ENCODE results near the gene HEPH. TPM values are rescaled to one million over a fixed set of nuclear protein-coding genes. Genes with fewer than 3 reads are reported as not detected.

HEPH gene
- total and polyA plus RNA-seq, 2 experiments from 2014 or later = 10.1 to 64.7 TPM

DNA sequence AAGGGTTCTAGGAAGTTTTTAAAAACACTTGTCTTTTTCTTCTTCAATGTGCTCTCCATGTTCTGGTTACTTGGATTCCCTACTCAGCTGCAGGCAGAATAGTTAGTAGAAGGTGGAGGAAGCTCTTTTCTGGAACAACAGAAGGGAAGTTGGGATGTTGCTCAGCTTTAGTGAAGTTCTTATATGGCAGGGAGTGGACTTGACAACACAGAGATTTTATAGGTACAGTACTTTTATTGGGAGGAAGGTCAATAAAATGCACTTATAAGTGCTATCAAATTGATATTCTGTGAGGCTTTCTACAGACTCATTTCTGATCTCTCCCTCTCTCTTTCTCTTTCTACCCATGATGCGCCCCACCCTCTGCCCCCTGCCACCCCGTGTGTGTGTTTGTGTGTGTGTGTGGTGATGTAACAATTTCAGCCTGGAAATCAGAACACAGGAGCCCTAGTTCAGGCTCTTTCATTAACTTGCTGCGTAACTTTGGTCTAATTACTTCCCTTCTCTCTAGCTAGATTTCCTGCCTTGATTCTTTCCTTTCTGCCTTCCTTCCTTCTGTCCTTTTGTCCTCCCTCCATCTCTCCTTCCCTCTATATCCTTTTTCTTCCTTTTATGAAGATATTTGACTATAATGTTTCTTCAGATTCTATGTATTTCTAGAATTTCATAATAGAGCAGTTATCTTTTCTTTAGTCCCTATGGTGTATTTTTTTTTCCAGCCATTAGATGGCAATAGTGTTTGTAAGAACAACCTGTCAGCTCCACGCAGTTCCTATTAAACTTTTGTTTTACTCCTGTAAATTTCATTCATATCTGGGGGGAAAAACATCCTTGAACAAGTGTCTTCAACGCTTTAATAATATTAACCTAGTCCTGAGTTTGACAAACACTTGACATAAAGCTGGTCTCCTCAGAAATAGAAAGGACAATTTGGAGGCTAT lies 37.1 kb downstream of the HEPH start:
- Histone ChIP-seq H3K4me2 (no peak overlapping the region), H2AFZ (no peak overlapping the region), H3K79me2 (replicated peaks; ENCODE audit: insufficient read depth) (no peaks in the 10 kb centered on the region), H3K27ac (ENCODE audit: low read depth) (no peak overlapping the region), H3K9me2 (ENCODE audit: insufficient read depth) (no peaks in the 10 kb centered on the region), H3K4me3 (no peak overlapping the region), H4K20me1 (replicated peaks; ENCODE audit: insufficient read depth) (no peaks in the 10 kb centered on the region), H3F3A (replicated peaks; ENCODE audit: low read depth) (no peaks in the 10 kb centered on the region), H3K27me3 (ENCODE audit: insufficient read depth) (no peaks in the 10 kb centered on the region), H3K36me3 (ENCODE audit: insufficient read depth) (no peaks in the 10 kb centered on the region), H3K4me1 (ENCODE audit: insufficient read depth) (no peaks in the 10 kb centered on the region)
- DNase-seq (ENCODE audit: low spot score) (peak; percentile 5), ATAC-seq (no peak)
- peaks cover 7% of the 10 kb centered on the region; the same call in 2 of the 3 replicates for H3K4me1 Mint-ChIP-seq
- H3K36me3 Mint-ChIP-seq (ENCODE audit: low read depth) = peaks cover 34% of the 10 kb centered on the region
- no peak overlapping the region for H3K4me3 Mint-ChIP-seq
- TF ChIP-seq ZNF331 (CRISPR knock-in tag; IDR thresholded peaks at IDR 0.05; ENCODE audit: low read depth) = no peak
- TF ChIP-seq, protein P1, sequence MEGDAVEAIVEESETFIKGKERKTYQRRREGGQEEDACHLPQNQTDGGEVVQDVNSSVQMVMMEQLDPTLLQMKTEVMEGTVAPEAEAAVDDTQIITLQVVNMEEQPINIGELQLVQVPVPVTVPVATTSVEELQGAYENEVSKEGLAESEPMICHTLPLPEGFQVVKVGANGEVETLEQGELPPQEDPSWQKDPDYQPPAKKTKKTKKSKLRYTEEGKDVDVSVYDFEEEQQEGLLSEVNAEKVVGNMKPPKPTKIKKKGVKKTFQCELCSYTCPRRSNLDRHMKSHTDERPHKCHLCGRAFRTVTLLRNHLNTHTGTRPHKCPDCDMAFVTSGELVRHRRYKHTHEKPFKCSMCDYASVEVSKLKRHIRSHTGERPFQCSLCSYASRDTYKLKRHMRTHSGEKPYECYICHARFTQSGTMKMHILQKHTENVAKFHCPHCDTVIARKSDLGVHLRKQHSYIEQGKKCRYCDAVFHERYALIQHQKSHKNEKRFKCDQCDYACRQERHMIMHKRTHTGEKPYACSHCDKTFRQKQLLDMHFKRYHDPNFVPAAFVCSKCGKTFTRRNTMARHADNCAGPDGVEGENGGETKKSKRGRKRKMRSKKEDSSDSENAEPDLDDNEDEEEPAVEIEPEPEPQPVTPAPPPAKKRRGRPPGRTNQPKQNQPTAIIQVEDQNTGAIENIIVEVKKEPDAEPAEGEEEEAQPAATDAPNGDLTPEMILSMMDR (conservative IDR thresholded peaks at IDR 0.05; ENCODE audit: low read depth in 2 of 2) = peak in 1 of 2 experiments; percentile 47; a peak in 3 of 4 replicates
- TF ChIP-seq STAT1 (IDR thresholded peaks at IDR 0.05; ENCODE audit: unreplicated experiment) = no peak
- TF ChIP-seq ETS1 (IDR thresholded peaks at IDR 0.05) = no peak
- no peaks in the 10 kb centered on the region for H3K9me3 Mint-ChIP-seq
- no peak overlapping the region for H3K27ac Mint-ChIP-seq
- H3K27me3 Mint-ChIP-seq (ENCODE audit: insufficient read depth, low read depth, poor library complexity) = no peaks in the 10 kb centered on the region

DNA sequence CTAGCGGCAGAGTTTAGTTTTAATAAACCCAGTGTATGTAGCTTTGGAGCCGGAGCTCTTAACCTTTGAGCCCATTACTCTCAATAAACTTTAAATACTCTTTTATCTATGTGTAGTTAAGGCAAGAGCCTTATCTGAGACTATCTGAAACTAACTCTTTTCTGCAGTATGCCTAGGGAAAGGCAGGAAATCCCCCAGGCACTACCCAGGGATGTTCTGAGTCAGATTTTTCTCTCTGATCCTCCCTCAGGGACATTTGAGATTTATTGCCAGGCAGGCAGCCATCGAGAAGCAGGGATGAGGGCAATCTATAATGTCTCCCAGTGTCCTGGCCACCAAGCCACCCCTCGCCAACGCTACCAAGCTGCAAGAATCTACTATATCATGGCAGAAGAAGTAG lies 39.1 kb downstream of the HEPH start:
- no peak for ATAC-seq
- H3K9me3 Mint-ChIP-seq = no peaks in the 10 kb centered on the region
- TF ChIP-seq NANOG (IDR thresholded peaks at IDR 0.05; ENCODE audit: borderline replicate concordance) = no peak
- TF ChIP-seq STAT1 (IDR thresholded peaks at IDR 0.05; ENCODE audit: unreplicated experiment) = no peak
- no peak for TF ChIP-seq EZH2phosphoT487 (IDR thresholded peaks at IDR 0.05; ENCODE audit: unreplicated experiment)
- TF ChIP-seq EZH2 (IDR thresholded peaks at IDR 0.05; ENCODE audit: low read depth, unreplicated experiment) = no peak
- no peak for TF ChIP-seq ETS1 (IDR thresholded peaks at IDR 0.05)
- TF ChIP-seq ZNF114 (CRISPR knock-in tag; IDR thresholded peaks at IDR 0.05) = no peak
- TF ChIP-seq, protein P1 (conservative IDR thresholded peaks at IDR 0.05; ENCODE audit: low read depth in 2 of 2) = no peak

More for the DNA sequence above, 39.1 kb downstream of the HEPH start:
- Mint-ChIP-seq H3K27ac (no peak overlapping the region), H3K36me3 (ENCODE audit: low read depth) (peaks cover 28% of the 10 kb centered on the region), H3K4me3 (no peak overlapping the region), H3K4me1 (peaks cover 7% of the 10 kb centered on the region; the same call in 2 of the 3 replicates), H3K27me3 (ENCODE audit: insufficient read depth, low read depth, poor library complexity) (no peaks in the 10 kb centered on the region)
- Histone ChIP-seq H3K9me2 (ENCODE audit: insufficient read depth) (no peaks in the 10 kb centered on the region), H3K27ac (ENCODE audit: low read depth) (no peak overlapping the region), H3K4me2 (no peak overlapping the region), H3F3A (replicated peaks; ENCODE audit: low read depth) (no peaks in the 10 kb centered on the region), H3K4me1 (ENCODE audit: insufficient read depth) (no peaks in the 10 kb centered on the region), H4K20me1 (replicated peaks; ENCODE audit: insufficient read depth) (no peaks in the 10 kb centered on the region), H3K27me3 (ENCODE audit: insufficient read depth) (no peaks in the 10 kb centered on the region), H2AFZ (no peak overlapping the region), H3K79me2 (replicated peaks; ENCODE audit: insufficient read depth) (no peaks in the 10 kb centered on the region), H3K36me3 (ENCODE audit: insufficient read depth) (no peaks in the 10 kb centered on the region), H3K4me3 (no peak overlapping the region)
- DNase-seq (ENCODE audit: low spot score) = no peak
